ENCODE data around the gene CEND1. TPM values are rescaled to one million over a fixed set of nuclear protein-coding genes. Genes with fewer than 3 reads are reported as not detected.

The CEND1 gene
- total and polyA plus RNA-seq, 2 of the 4 experiments (the other 2 are of a cell fraction), result 0.90 to 4.0 TPM

GRCh38 chr11:742571-743201 is 47.2 kb downstream of the CEND1 start:
- BruUV-seq (replicated peaks), result no TSS peak
- no peak for TF ChIP-seq FOS (IDR thresholded peaks at IDR 0.05; ENCODE audit: low read depth, low read length)
- no peak for TF ChIP-seq BHLHE40 (IDR thresholded peaks at IDR 0.05; ENCODE audit: low read depth, low read length)
- TF ChIP-seq USF2 (IDR thresholded peaks at IDR 0.05; ENCODE audit: low read depth, low read length), result no peak
- TF ChIP-seq RFX5 (IDR thresholded peaks at IDR 0.05; ENCODE audit: low read depth, low read length), result no peak
- TF ChIP-seq CTCF (conservative IDR thresholded peaks at IDR 0.05; ENCODE audit: low read depth, low read length), result no peak
- no peak for TF ChIP-seq RAD21 (IDR thresholded peaks at IDR 0.05; ENCODE audit: low read length)
- no peak for TF ChIP-seq CHD1 (IDR thresholded peaks at IDR 0.05; ENCODE audit: low read depth, low read length)
- TF ChIP-seq ELK1 (IDR thresholded peaks at IDR 0.05; ENCODE audit: borderline replicate concordance, low read depth, low read length), result no peak
- no peak for TF ChIP-seq SMC3 (IDR thresholded peaks at IDR 0.05; ENCODE audit: low read depth, low read length)
- TF ChIP-seq RCOR1 (IDR thresholded peaks at IDR 0.05; ENCODE audit: insufficient replicate concordance, low read length), result no peak
- no peak for TF ChIP-seq MAFK (IDR thresholded peaks at IDR 0.05; ENCODE audit: low read depth, low read length)
- no peak for TF ChIP-seq NFE2L2 (IDR thresholded peaks at IDR 0.05; ENCODE audit: low read depth, low read length)
- TF ChIP-seq CEBPB (IDR thresholded peaks at IDR 0.05; ENCODE audit: low read depth, low read length), result no peak
- TF ChIP-seq POLR2A (IDR thresholded peaks at IDR 0.05; ENCODE audit: low read depth, low read length), result no peak
- no peak for TF ChIP-seq MXI1 (IDR thresholded peaks at IDR 0.05; ENCODE audit: borderline replicate concordance, low read depth, low read length)
- no peak for TF ChIP-seq MAZ (IDR thresholded peaks at IDR 0.05; ENCODE audit: borderline replicate concordance, low read depth, low read length)
- Histone ChIP-seq H2BK5ac (ENCODE audit: low read depth, low read length, poor library complexity, severe bottlenecking) (no peak overlapping the region), H2AFZ (replicated peaks; ENCODE audit: low read length, poor library complexity) (peak overlapping the region; percentile 7), H3K56ac (ENCODE audit: extremely low read depth, insufficient read depth, low read length) (no peak overlapping the region), H3K79me1 (ENCODE audit: low read depth in 1 of 2, low read length in 2 of 2) (peaks cover 0 to 6% of the 10 kb centered on the region in 2 experiments; a peak in 1 of 4 replicates), H3K9me1 (ENCODE audit: insufficient read depth, low read length) (peaks cover 6% of the 10 kb centered on the region; the same call in 1 of the 2 replicates), H3K14ac (replicated peaks; ENCODE audit: low read depth, low read length) (no peak overlapping the region), H2AK5ac (ENCODE audit: low read depth, low read length) (no peak overlapping the region), H2BK20ac (ENCODE audit: low read depth, low read length) (no peak overlapping the region), H3K23ac (ENCODE audit: low read depth, low read length) (no peak overlapping the region), H3K18ac (ENCODE audit: low read depth, low read length) (no peak overlapping the region), H3K4ac (ENCODE audit: low read depth, low read length) (no peak overlapping the region), H4K20me1 (ENCODE audit: insufficient read depth, low read length) (no peaks in the 10 kb centered on the region), H4K8ac (ENCODE audit: low read depth in 2 of 2, low read length in 2 of 2) (no peak overlapping the region), H3K9ac (ENCODE audit: low read depth, low read length) (no peak overlapping the region), H4K5ac (ENCODE audit: low read depth, low read length) (no peak overlapping the region), H3K27ac (ENCODE audit: insufficient read depth, low read length) (no peak overlapping the region), H3K9me3 (ENCODE audit: control insufficient read depth, insufficient read depth, low read length) (no peaks in the 10 kb centered on the region), H3K4me2 (ENCODE audit: low read depth, low read length) (no peak overlapping the region), H3K27me3 (ENCODE audit: control insufficient read depth, insufficient read depth, low read length) (peaks cover 3% of the 10 kb centered on the region; the same call in 1 of the 2 replicates), H2BK15ac (ENCODE audit: low read depth, low read length) (no peak overlapping the region), H2AK9ac (replicated peaks; ENCODE audit: low read depth, low read length, poor library complexity) (no peak overlapping the region), H3K4me1 (ENCODE audit: control insufficient read depth, insufficient read depth, low read length) (0 out of 2 replicates have a peak, but pooled peaks cover 1% of the 10 kb centered on the region), H4K91ac (ENCODE audit: insufficient read depth, low read depth, low read length) (no peak overlapping the region), H3K36me3 (ENCODE audit: control insufficient read depth, insufficient read depth, low read length) (no peaks in the 10 kb centered on the region), H2BK120ac (ENCODE audit: low read depth, low read length) (no peak overlapping the region), H3K4me3 (ENCODE audit: insufficient read depth, low read depth, low read length) (no peak overlapping the region)
- dilution Hi-C loops (cut with HindIII; ENCODE audit: low sequenced_read_pairs, unreplicated experiment), result no loop called here
- no CpG with 5 or more reads among the region's 4 CpGs for WGBS, 2 experiments (ENCODE audit: extremely low coverage in 2 of 2, insufficient read length in 1 of 2)
- CTCF ChIA-PET, result no interaction called here
- no peak for DNase-seq
- POLR2A ChIA-PET (ENCODE audit: unreplicated experiment), result no interaction called here
- in situ Hi-C loops (cut with MboI; ENCODE audit: low sequenced_read_pairs), result no loop called here
- ATAC-seq (ENCODE audit: low read depth), result no peak
- intact Hi-C loops (cut with micrococcal nuclease), result no loop called here

Data from IMR-90 (cell line).